HG03469 (cell line): ENCODE measurements around the gene CABCOCO1.

Source experiments
- ATAC-seq: cut with Tn5 transposase; IDR thresholded peaks from one replicate; pipeline ENCODE4 v1.9.1; 2021; ENCODE audit warnings: mild to moderate bottlenecking, moderate library complexity, moderate number of reproducible peaks; ENCODE audit not compliant: unreplicated experiment

Gene CABCOCO1

GRCh38 chr10:61662794-61663259 is at the start of gene CABCOCO1:
TSS of gene CABCOCO1 (plus strand) at chr10:61662929. CDS start at chr10:61662973, 44 bp downstream.
- no peak for ATAC-seq

- no peak for ATAC-seq
These were observed 49.1 kb upstream of the CABCOCO1 start for GRCh38 chr10:61613665-61614064.

GRCh38 chr10:61616611-61617010 is 46.1 kb upstream of the CABCOCO1 start:
- ATAC-seq: no peak

GRCh38 chr10:61617180-61617579 is 45.5 kb upstream of the CABCOCO1 start:
- no peak for ATAC-seq

GRCh38 chr10:61617586-61617985 is 45.1 kb upstream of the CABCOCO1 start:
- no peak for ATAC-seq

GRCh38 chr10:61618388-61618961 is 44.3 kb upstream of the CABCOCO1 start:
- ATAC-seq: no peak

- no peak for ATAC-seq
These were observed 42.2 kb upstream of the CABCOCO1 start for GRCh38 chr10:61620506-61620905.

GRCh38 chr10:61621605-61622051 is 41.1 kb upstream of the CABCOCO1 start:
- no peak for ATAC-seq

GRCh38 chr10:61623161-61623560 is 39.6 kb upstream of the CABCOCO1 start:
- ATAC-seq: no peak

- no peak for ATAC-seq
These were observed 36.5 kb upstream of the CABCOCO1 start for GRCh38 chr10:61626209-61626608.

- ATAC-seq: no peak
These were observed 35.5 kb upstream of the CABCOCO1 start for GRCh38 chr10:61627266-61627665.

- no peak for ATAC-seq
These were observed 34.4 kb upstream of the CABCOCO1 start for GRCh38 chr10:61628151-61628874.

- ATAC-seq: no peak
These were observed 33.7 kb upstream of the CABCOCO1 start for GRCh38 chr10:61628875-61629513.

GRCh38 chr10:61629576-61629975 is 33.2 kb upstream of the CABCOCO1 start:
- ATAC-seq: no peak

GRCh38 chr10:61632057-61632670 is 30.6 kb upstream of the CABCOCO1 start:
- no peak for ATAC-seq

GRCh38 chr10:61633665-61634064 is 29.1 kb upstream of the CABCOCO1 start:
- ATAC-seq: no peak

GRCh38 chr10:61634746-61635145 is 28.0 kb upstream of the CABCOCO1 start:
- no peak for ATAC-seq

GRCh38 chr10:61635471-61635870 is 27.3 kb upstream of the CABCOCO1 start:
- ATAC-seq: no peak

GRCh38 chr10:61635932-61636331 is 26.8 kb upstream of the CABCOCO1 start:
- no peak for ATAC-seq

- no peak for ATAC-seq
These were observed 22.8 kb upstream of the CABCOCO1 start for GRCh38 chr10:61639952-61640351.

GRCh38 chr10:61640856-61641255 is 21.9 kb upstream of the CABCOCO1 start:
- ATAC-seq: no peak
